Stomach smooth muscle (tissue), 2 donors: ENCODE data around the gene CST8.

ENCODE experiments used
- H3K27ac ChIP-seq: one replicate; pipeline ENCODE4 v1.7.0; 2013; ENCODE audit warnings: mild to moderate bottlenecking, low read length, inconsistent platforms
- H3K27me3 ChIP-seq, 2 donors: one replicate each; pipeline ENCODE4 v1.7.0; 2013; ENCODE audit warnings: low read length in 2 of 2; ENCODE audit not compliant: insufficient read depth in 2 of 2, control insufficient read depth in 1 of 2
- H3K36me3 ChIP-seq, 2 donors: one replicate each; pipeline ENCODE4 v1.7.0; 2013; ENCODE audit warnings: low read length in 2 of 2; ENCODE audit not compliant: control insufficient read depth in 2 of 2, insufficient read depth in 2 of 2
- H3K4me1 ChIP-seq: one replicate; pipeline ENCODE4 v1.7.0; 2013; ENCODE audit warnings: low read length; ENCODE audit not compliant: control insufficient read depth, insufficient read depth
- H3K4me3 ChIP-seq, 2 donors: one replicate each; pipeline ENCODE4 v1.7.0; 2013; ENCODE audit warnings: low read length in 2 of 2
- H3K9ac ChIP-seq, 2 donors: one replicate each; pipeline ENCODE4 v1.7.0; 2013; ENCODE audit warnings: low read length in 2 of 2, mild to moderate bottlenecking in 1 of 2
- H3K9me3 ChIP-seq, 2 donors: one replicate each; pipeline ENCODE4 v1.7.0; 2013; ENCODE audit warnings: low read length in 2 of 2; ENCODE audit not compliant: control insufficient read depth in 2 of 2
- donor health status: healthy.
- donor health status: Pancreatic carcinoma.

Gene CST8

DNA sequence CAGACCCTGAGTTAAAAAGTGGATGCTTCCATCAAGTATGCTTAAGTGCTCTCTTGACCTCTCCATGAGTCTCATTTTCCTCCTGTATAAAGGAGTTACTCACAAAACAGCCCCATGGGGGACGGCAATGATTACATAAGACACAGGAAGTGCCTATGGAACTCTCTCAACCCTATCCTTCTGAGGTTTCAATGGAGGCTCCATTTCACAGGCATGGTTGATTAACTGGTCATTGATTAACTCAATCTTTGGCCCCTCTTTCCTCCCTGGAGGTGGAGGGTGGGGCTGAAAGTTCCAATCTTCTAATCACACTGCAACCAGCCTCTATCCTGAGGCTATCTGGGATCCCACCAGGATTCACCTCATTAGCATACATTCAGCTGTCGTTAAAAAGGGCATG lies 29.3 kb downstream of the CST8 start:
- Histone ChIP-seq H3K27ac (no peak overlapping the region), H3K9me3 (no peaks in the 10 kb centered on the region), H3K36me3 (no peaks in the 10 kb centered on the region), H3K9ac (no peak overlapping the region), H3K27me3 (no peaks in the 10 kb centered on the region), H3K4me1 (no peaks in the 10 kb centered on the region), H3K4me3 (no peak overlapping the region)

DNA sequence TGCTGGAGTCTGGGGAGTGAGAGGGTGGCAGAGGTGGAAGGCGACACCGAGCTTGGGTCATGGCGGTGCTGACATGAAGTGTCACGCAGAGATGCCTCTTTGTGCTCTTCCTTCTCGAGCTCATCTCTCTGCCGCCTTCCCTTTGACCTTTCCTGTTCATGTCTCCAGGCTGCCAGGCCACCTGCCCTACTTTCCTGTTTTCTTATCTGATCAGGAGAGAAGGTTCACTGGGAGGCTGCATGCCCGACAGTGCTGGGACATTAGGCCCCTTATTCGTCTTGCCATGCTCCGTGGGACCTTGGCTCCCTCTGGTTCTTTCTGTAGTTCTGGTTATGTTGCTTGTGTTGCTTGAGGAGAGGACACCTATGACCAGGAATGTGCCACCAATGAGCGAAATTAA lies 33.2 kb downstream of the CST8 start:
- Histone ChIP-seq H3K4me3 (no peak overlapping the region), H3K36me3 (no peaks in the 10 kb centered on the region), H3K27me3 (no peaks in the 10 kb centered on the region), H3K9me3 (no peaks in the 10 kb centered on the region), H3K27ac (no peak overlapping the region), H3K9ac (no peak overlapping the region), H3K4me1 (no peaks in the 10 kb centered on the region)

DNA sequence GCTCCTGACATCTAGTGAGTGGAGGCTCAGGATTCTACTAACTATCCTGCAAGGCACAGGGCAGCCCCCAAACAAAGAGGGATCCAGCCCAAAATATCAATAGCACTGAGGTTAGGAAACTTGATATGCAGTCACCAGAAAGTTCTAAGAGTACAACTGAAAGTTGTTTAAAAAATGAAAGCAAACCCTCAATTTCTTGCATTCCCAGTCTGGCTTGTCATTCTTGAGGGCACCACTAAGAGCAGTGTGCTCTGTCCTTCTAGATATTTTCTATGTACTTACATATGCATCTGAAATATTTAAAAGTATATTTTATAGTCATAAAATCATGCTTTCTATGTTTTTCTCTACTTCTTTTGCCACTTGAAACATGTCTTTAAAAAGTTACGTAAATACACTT lies 35.9 kb downstream of the CST8 start:
- Histone ChIP-seq H3K4me1 (no peaks in the 10 kb centered on the region), H3K27ac (no peak overlapping the region), H3K36me3 (no peaks in the 10 kb centered on the region), H3K4me3 (no peak overlapping the region), H3K9me3 (no peaks in the 10 kb centered on the region), H3K27me3 (no peaks in the 10 kb centered on the region), H3K9ac (no peak overlapping the region)

DNA sequence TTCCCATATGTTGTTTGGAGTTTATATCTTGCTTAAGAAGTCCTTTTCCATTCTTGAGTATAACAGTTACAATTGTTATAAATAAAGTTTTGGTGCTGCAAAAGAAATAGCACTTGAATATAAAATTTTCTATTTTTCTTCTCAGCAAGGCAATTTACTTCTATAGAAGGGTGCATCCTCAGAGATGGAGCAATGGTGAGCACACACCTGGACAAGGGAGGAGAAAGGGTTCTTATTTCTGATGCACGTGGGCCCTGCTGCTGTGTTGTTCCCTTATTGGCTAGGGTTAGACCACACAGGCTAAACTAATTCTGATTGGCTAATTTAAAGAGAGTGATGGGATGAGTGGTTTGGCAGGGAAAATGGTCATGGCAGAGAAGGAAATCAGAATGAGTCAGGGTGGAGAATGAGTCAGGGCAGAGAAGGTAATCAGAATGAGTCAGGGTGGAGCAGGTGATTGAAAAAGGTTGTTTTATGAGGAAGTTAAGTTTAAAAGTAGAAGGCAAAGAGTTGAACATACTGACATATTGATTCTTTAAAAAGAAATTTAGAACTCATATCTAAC lies 38.0 kb downstream of the CST8 start:
- Histone ChIP-seq H3K9me3 (no peaks in the 10 kb centered on the region), H3K27ac (no peak overlapping the region), H3K9ac (no peak overlapping the region), H3K4me1 (no peaks in the 10 kb centered on the region), H3K36me3 (no peaks in the 10 kb centered on the region), H3K4me3 (no peak overlapping the region), H3K27me3 (no peaks in the 10 kb centered on the region)

DNA sequence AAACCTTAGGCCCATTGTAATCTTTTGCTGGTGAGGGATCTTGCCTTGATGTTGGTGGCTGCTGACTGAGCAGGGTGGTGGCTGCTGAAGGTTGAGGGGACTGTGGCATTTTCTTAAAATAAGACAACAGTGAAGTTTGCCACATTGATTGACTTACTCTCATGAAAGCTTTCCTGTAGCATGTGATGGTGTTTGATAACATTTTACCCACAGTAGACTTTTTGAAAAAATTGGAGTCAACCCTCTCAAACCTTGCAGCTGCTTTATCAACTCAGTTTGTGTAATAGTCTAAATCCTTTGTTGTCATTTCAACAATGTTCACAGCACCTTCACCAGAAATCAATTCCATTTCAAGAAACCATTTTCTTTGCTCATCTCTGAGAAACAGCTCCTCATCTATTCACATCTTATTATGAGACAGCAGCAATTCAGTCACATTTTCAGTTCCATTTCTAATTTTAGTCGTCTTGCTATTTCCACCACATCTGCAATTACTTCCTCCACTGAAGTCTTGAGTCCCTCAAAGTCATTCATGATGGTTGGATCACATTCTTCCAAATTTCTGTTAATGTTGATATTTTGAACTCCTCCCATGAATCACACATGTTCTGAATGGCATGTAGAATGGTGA lies 40.1 kb downstream of the CST8 start:
- no peaks in the 10 kb centered on the region for H3K27me3 ChIP-seq
- H3K4me3 ChIP-seq: no peak overlapping the region
- H3K9me3 ChIP-seq: no peaks in the 10 kb centered on the region
- no peak overlapping the region for H3K27ac ChIP-seq
- H3K4me1 ChIP-seq: no peaks in the 10 kb centered on the region
- no peaks in the 10 kb centered on the region for H3K36me3 ChIP-seq
- H3K9ac ChIP-seq: no peak overlapping the region

GRCh38 chr20:23532533-23532932 lies 41.6 kb downstream of the CST8 start:
- Histone ChIP-seq H3K36me3 (no peaks in the 10 kb centered on the region), H3K4me1 (no peaks in the 10 kb centered on the region), H3K4me3 (no peak overlapping the region), H3K27ac (no peak overlapping the region), H3K9ac (no peak overlapping the region), H3K9me3 (no peaks in the 10 kb centered on the region), H3K27me3 (no peaks in the 10 kb centered on the region)

DNA sequence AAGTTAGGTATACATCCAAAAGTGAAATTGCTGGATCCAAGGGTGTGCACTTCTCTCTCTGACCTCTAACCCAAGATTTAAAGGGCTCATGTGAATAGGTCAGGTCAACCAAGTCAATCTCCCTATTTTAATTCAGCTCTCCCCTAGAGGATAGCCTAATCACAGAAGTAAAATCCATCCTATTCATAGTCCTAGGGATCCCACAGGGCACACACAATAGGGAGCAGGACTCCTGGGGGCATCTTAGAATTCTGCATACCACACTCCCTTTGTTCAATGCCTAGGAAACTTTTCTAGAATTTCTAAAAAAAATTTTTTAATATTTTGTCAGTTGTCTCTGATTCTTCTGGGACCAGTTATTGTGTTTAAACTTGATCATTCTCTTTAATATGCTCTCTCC lies 42.2 kb downstream of the CST8 start:
- Histone ChIP-seq H3K4me1 (no peaks in the 10 kb centered on the region), H3K36me3 (no peaks in the 10 kb centered on the region), H3K9me3 (no peaks in the 10 kb centered on the region), H3K27me3 (no peaks in the 10 kb centered on the region), H3K27ac (no peak overlapping the region), H3K9ac (no peak overlapping the region), H3K4me3 (no peak overlapping the region)

GRCh38 chr20:23534801-23535593 lies 44.1 kb downstream of the CST8 start:
- no peak overlapping the region for H3K9ac ChIP-seq
- no peak overlapping the region for H3K27ac ChIP-seq
- H3K4me1 ChIP-seq: no peaks in the 10 kb centered on the region
- H3K4me3 ChIP-seq: no peak overlapping the region
- H3K27me3 ChIP-seq: no peaks in the 10 kb centered on the region
- H3K9me3 ChIP-seq: no peaks in the 10 kb centered on the region
- H3K36me3 ChIP-seq: no peaks in the 10 kb centered on the region

- Histone ChIP-seq H3K36me3 (no peaks in the 10 kb centered on the region), H3K27ac (no peak overlapping the region), H3K27me3 (no peaks in the 10 kb centered on the region), H3K4me1 (no peaks in the 10 kb centered on the region), H3K9me3 (no peaks in the 10 kb centered on the region), H3K9ac (no peak overlapping the region), H3K4me3 (no peak overlapping the region)
These were observed 45.5 kb downstream of the CST8 start for GRCh38 chr20:23536328-23536974.

DNA sequence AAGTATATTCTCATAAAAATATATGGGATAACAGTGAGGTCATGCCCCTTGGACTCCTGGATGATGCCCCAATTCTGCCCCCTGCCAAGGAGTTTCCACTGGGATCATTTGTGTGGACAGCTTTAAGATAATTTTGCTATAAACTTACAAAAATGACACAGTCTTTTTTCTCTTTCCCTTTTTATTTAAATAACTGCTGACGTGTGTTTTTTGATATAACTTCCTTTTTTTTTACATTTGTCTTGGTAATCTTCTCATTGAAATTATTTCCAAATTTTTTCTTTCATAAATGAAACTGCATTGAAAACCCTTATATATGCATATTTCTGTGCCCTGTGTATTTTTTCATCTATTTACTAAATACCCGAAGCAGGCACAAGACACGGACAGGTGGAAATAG lies 46.1 kb downstream of the CST8 start:
- Histone ChIP-seq H3K27me3 (no peaks in the 10 kb centered on the region), H3K36me3 (no peaks in the 10 kb centered on the region), H3K27ac (no peak overlapping the region), H3K9ac (no peak overlapping the region), H3K4me3 (no peak overlapping the region), H3K9me3 (no peaks in the 10 kb centered on the region), H3K4me1 (no peaks in the 10 kb centered on the region)
